ENCODE results near the gene APCDD1L. TPM values are rescaled to one million over a fixed set of nuclear protein-coding genes. Genes with fewer than 3 reads are reported as not detected.

The APCDD1L gene
- total RNA-seq, 1 experiment from 2014 or later: not detected

- no peaks in the 10 kb centered on the region for H3K27me3 ChIP-seq (replicated peaks; ENCODE audit: control insufficient read depth, insufficient read depth, low read length)
- no peak for DNase-seq
- intact Hi-C loops (cut with micrococcal nuclease; ENCODE audit: unreplicated experiment): no loop called here
- no peak for TF ChIP-seq CTCF (IDR thresholded peaks at IDR 0.05; ENCODE audit: insufficient read depth in 1 of 2, low read depth in 1 of 2, low read length in 1 of 2, severe bottlenecking in 1 of 2, unreplicated experiment in 1 of 2)
- H3K4me3 Mint-ChIP-seq (ENCODE audit: unreplicated experiment): no peak overlapping the region
- no peaks in the 10 kb centered on the region for H3K9me3 Mint-ChIP-seq (ENCODE audit: unreplicated experiment)
- no TSS peak for BruUV-seq (replicated peaks)
- POLR2A ChIA-PET: no interaction called here
- no peaks in the 10 kb centered on the region for H3K9me3 ChIP-seq
- H3K4me1 ChIP-seq: peaks cover 7% of the 10 kb centered on the region; the same call in 1 of the 2 replicates
- no peak overlapping the region for H3K4me3 ChIP-seq (ENCODE audit: low read depth, low read length)
- no peaks in the 10 kb centered on the region for H3K36me3 Mint-ChIP-seq (ENCODE audit: insufficient read depth, unreplicated experiment)
- CTCF ChIA-PET: no interaction called here
- no peaks in the 10 kb centered on the region for H3K36me3 ChIP-seq (ENCODE audit: control insufficient read depth, insufficient read depth, low read length)
- no peak overlapping the region for H3K27ac Mint-ChIP-seq (ENCODE audit: unreplicated experiment)
- peaks cover 4% of the 10 kb centered on the region for H3K4me1 Mint-ChIP-seq (ENCODE audit: low read depth, unreplicated experiment)
- H3K27me3 Mint-ChIP-seq (ENCODE audit: insufficient read depth, unreplicated experiment): no peaks in the 10 kb centered on the region
Observed at GRCh38 chr20:58495623-58496428, 19.4 kb downstream of the APCDD1L start.

- no peak overlapping the region for H3K4me3 ChIP-seq (ENCODE audit: low read depth, low read length)
- Mint-ChIP-seq H3K4me3 (ENCODE audit: unreplicated experiment) (no peak overlapping the region), H3K36me3 (ENCODE audit: insufficient read depth, unreplicated experiment) (no peaks in the 10 kb centered on the region), H3K4me1 (ENCODE audit: low read depth, unreplicated experiment) (peaks cover 4% of the 10 kb centered on the region), H3K27ac (ENCODE audit: unreplicated experiment) (no peak overlapping the region), H3K27me3 (ENCODE audit: insufficient read depth, unreplicated experiment) (peaks cover 5% of the 10 kb centered on the region), H3K9me3 (ENCODE audit: unreplicated experiment) (no peaks in the 10 kb centered on the region)
- H3K27me3 ChIP-seq (replicated peaks; ENCODE audit: control insufficient read depth, insufficient read depth, low read length): peaks cover 2% of the 10 kb centered on the region; the same call in 1 of the 2 replicates
- ChIA-PET CTCF (no interaction called here), POLR2A (no interaction called here)
- BruUV-seq (replicated peaks): no TSS peak
- no peaks in the 10 kb centered on the region for H3K9me3 ChIP-seq
- TF ChIP-seq CTCF (IDR thresholded peaks at IDR 0.05; ENCODE audit: insufficient read depth in 1 of 2, low read depth in 1 of 2, low read length in 1 of 2, severe bottlenecking in 1 of 2, unreplicated experiment in 1 of 2): no peak
- intact Hi-C loops (cut with micrococcal nuclease; ENCODE audit: unreplicated experiment): no loop called here
- peaks cover 7% of the 10 kb centered on the region; the same call in 1 of the 2 replicates for H3K4me1 ChIP-seq
- no peaks in the 10 kb centered on the region for H3K36me3 ChIP-seq (ENCODE audit: control insufficient read depth, insufficient read depth, low read length)
- DNase-seq: peak in 1 of 2 experiments; percentile 40
Observed at GRCh38 chr20:58494923-58495622, 20.1 kb downstream of the APCDD1L start.

GRCh38 chr20:58492795-58493524 lies 22.2 kb downstream of the APCDD1L start:
- Mint-ChIP-seq H3K27me3 (ENCODE audit: insufficient read depth, unreplicated experiment) (peaks cover 9% of the 10 kb centered on the region), H3K36me3 (ENCODE audit: insufficient read depth, unreplicated experiment) (no peaks in the 10 kb centered on the region), H3K4me1 (ENCODE audit: low read depth, unreplicated experiment) (no peaks in the 10 kb centered on the region), H3K27ac (ENCODE audit: unreplicated experiment) (no peak overlapping the region), H3K4me3 (ENCODE audit: unreplicated experiment) (no peak overlapping the region), H3K9me3 (ENCODE audit: unreplicated experiment) (peaks cover 11% of the 10 kb centered on the region)
- Histone ChIP-seq H3K36me3 (ENCODE audit: control insufficient read depth, insufficient read depth, low read length) (no peaks in the 10 kb centered on the region), H3K9me3 (no peaks in the 10 kb centered on the region; the same call in 1 of the 2 replicates), H3K27me3 (replicated peaks; ENCODE audit: control insufficient read depth, insufficient read depth, low read length) (peaks cover 2% of the 10 kb centered on the region; the same call in 1 of the 2 replicates), H3K4me1 (no peaks in the 10 kb centered on the region), H3K4me3 (ENCODE audit: low read depth, low read length) (no peak overlapping the region)
- BruUV-seq (replicated peaks): no TSS peak
- CTCF ChIA-PET: interaction anchor here (0.6 kb wide), 1 partner anchor 958 kb away, joined by 3 read pairs; no protein-coding TSS in a partner anchor
- DNase-seq: no peak
- POLR2A ChIA-PET: no interaction called here
- intact Hi-C loops (cut with micrococcal nuclease; ENCODE audit: unreplicated experiment): no loop called here
- no peak for TF ChIP-seq CTCF (IDR thresholded peaks at IDR 0.05; ENCODE audit: insufficient read depth in 1 of 2, low read depth in 1 of 2, low read length in 1 of 2, severe bottlenecking in 1 of 2, unreplicated experiment in 1 of 2)
